GM12873 (cell line): ENCODE results near the gene MDP1.

Experiments
- CTCF ChIP-seq: IDR thresholded peaks from 2 replicates; pipeline ENCODE4 v1.5.1; 2012; ENCODE audit warnings: low read depth, mild to moderate bottlenecking, moderate library complexity, low read length, control low read depth; ENCODE audit not compliant: insufficient read depth; ENCODE audit errors: missing control alignments

Gene MDP1

GRCh38 chr14:24188251-24189058 is 27.4 kb downstream of the MDP1 start, which contains the start of gene IPO4:
IPO4 (minus strand) TSS chr14:24188816; CDS start chr14:24188787, 29 bp downstream.
- no peak for TF ChIP-seq CTCF

- TF ChIP-seq CTCF, result no peak
These were observed 28.3 kb downstream of the MDP1 start for GRCh38 chr14:24187539-24187915.

GRCh38 chr14:24186831-24187538 is 28.9 kb downstream of the MDP1 start:
- TF ChIP-seq CTCF, result no peak

- no peak for TF ChIP-seq CTCF
These were observed 30.1 kb downstream of the MDP1 start for GRCh38 chr14:24185741-24186140.

GRCh38 chr14:24185026-24185425 is 30.8 kb downstream of the MDP1 start:
- no peak for TF ChIP-seq CTCF

GRCh38 chr14:24184104-24184970 is 31.5 kb downstream of the MDP1 start:
- no peak for TF ChIP-seq CTCF

- TF ChIP-seq CTCF, result no peak
These were observed 32.8 kb downstream of the MDP1 start for GRCh38 chr14:24183014-24183481.
